H1 (cell line): Measurements from ENCODE around the gene PDE4D.

Experiments used
- BACH1 ChIP-seq: IDR thresholded peaks from 2 replicates; pipeline ENCODE4 v1.6.1; 2012; ENCODE audit warnings: low read length, improper control_type of control experiment
- CHD1 ChIP-seq: IDR thresholded peaks from 2 replicates; pipeline ENCODE4 v1.6.1; 2012; ENCODE audit warnings: low read depth, low read length, improper control_type of control experiment
- CTCF ChIP-seq, 3 experiments: IDR thresholded peaks; 1 replicate in 2 of 3; 2 replicates in 1 of 3; pipeline versions ENCODE4 v1.5.1 to v1.6.1; 2011; ENCODE audit warnings: low read length in 3 of 3, mild to moderate bottlenecking in 3 of 3, inconsistent platforms in 2 of 3, low read depth in 1 of 3, moderate library complexity in 1 of 3; ENCODE audit not compliant: insufficient read depth in 1 of 3; ENCODE audit errors: control extremely low read depth in 1 of 3
- JUND ChIP-seq: IDR thresholded peaks from 2 replicates; pipeline ENCODE4 v1.6.1; 2011; ENCODE audit warnings: mild to moderate bottlenecking, improper control_type of control experiment, low read length
- MAX ChIP-seq: IDR thresholded peaks from 2 replicates; pipeline ENCODE4 v1.6.1; 2012; ENCODE audit warnings: inconsistent platforms
- NANOG ChIP-seq: IDR thresholded peaks from 2 replicates; pipeline ENCODE4 v1.6.1; 2011; ENCODE audit warnings: low read length, low read depth, mild to moderate bottlenecking, inconsistent platforms; ENCODE audit not compliant: insufficient read depth, poor library complexity, severe bottlenecking
- POLR2A ChIP-seq, 2 experiments: IDR thresholded peaks; 1 replicate in 1 of 2; 2 replicates in 1 of 2; pipeline ENCODE4 v1.6.1; 2011; ENCODE audit warnings: low read depth in 2 of 2, low read length in 2 of 2, mild to moderate bottlenecking in 2 of 2; ENCODE audit errors: control extremely low read depth in 1 of 2
- RAD21 ChIP-seq, 2 experiments: IDR thresholded peaks in 1 of 2; conservative IDR thresholded peaks in 1 of 2; 2 replicates each; pipeline ENCODE4 v1.6.1; 2011; ENCODE audit warnings: low read depth in 2 of 2, low read length in 2 of 2, improper control_type of control experiment in 1 of 2, inconsistent platforms in 1 of 2, mild to moderate bottlenecking in 1 of 2, moderate library complexity in 1 of 2
- RFX5 ChIP-seq: IDR thresholded peaks from 2 replicates; pipeline ENCODE4 v1.6.1; 2011; ENCODE audit warnings: low read depth, low read length, improper control_type of control experiment, borderline replicate concordance
- TBP ChIP-seq: IDR thresholded peaks from 2 replicates; pipeline ENCODE4 v1.6.1; 2011; ENCODE audit warnings: low read depth, low read length, improper control_type of control experiment
- ZNF274 ChIP-seq: IDR thresholded peaks from 2 replicates; pipeline ENCODE4 v1.7.0; 2012; ENCODE audit warnings: low read length, borderline replicate concordance; ENCODE audit errors: extremely low read depth

GRCh38 chr5:59535561-59535960, 358.0 kb downstream of the PDE4D start:
- TF ChIP-seq CTCF (IDR thresholded peaks at IDR 0.05; ENCODE audit: control extremely low read depth in 1 of 3, insufficient read depth in 1 of 3, low read depth in 1 of 3, low read length in 3 of 3) (no peak), POLR2A (IDR thresholded peaks at IDR 0.05; ENCODE audit: control extremely low read depth in 1 of 2, low read depth in 2 of 2, low read length in 2 of 2) (no peak), RFX5 (no peak), BACH1 (no peak), CHD1 (no peak), NANOG (no peak), RAD21 (IDR thresholded peaks at IDR 0.05 in 1 of 2, conservative IDR thresholded peaks at IDR 0.05 in 1 of 2; ENCODE audit: low read depth in 2 of 2, low read length in 2 of 2) (no peak), ZNF274 (no peak), TBP (no peak), MAX (no peak), JUND (no peak)
